ENCODE measurements around the gene PEX26. TPM values are rescaled to one million over a fixed set of nuclear protein-coding genes. Genes with fewer than 3 reads are reported as not detected.
A peak's percentile ranks its signal among the peaks of the same experiment; 100 is the strongest.

The PEX26 gene
- total and polyA plus RNA-seq, 2 of the 13 experiments (the other 11 are each of a cell fraction or from before 2014, with no cell fraction given) = 10.6 to 25.1 TPM

DNA sequence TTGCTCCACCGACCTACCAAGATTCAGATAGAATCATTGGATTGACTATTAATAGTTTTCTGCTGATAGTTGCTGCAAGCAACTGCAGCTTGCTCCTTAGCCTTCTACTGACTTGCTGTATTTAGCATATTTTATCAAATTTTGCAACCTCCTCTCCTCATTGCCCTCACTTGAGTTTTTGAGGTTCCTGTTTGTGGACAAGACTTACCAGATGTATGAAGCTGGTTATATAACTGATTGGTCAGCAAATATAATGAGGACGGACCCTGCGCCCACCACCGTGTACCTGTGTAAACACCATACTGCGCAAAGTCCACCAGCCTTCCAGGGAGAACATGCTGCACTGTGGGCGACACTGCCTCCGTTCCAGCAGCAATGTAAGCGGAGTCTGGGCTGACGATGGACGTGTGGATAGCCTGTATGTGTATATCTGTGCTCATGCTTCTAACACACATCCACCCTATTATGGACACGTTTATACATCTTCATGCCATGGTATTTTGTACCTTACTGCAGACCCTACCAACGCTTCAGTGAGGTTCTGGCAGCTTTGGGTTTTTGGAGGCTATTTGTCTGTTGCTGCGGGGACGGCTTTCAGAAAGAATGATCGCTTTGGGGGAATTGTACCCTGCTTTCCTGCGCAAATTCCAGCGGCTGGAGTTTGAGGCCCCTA lies 70.6 kb downstream of the PEX26 start (continued):
- TF ChIP-seq, protein P1, sequence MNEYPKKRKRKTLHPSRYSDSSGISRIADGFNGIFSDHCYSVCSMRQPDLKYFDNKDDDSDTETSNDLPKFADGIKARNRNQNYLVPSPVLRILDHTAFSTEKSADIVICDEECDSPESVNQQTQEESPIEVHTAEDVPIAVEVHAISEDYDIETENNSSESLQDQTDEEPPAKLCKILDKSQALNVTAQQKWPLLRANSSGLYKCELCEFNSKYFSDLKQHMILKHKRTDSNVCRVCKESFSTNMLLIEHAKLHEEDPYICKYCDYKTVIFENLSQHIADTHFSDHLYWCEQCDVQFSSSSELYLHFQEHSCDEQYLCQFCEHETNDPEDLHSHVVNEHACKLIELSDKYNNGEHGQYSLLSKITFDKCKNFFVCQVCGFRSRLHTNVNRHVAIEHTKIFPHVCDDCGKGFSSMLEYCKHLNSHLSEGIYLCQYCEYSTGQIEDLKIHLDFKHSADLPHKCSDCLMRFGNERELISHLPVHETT (CRISPR knock-in tag; conservative IDR thresholded peaks at IDR 0.05) = 0 out of 2 replicates have a peak, but pooled peaks have one; percentile 49
- no peak for TF ChIP-seq IKZF4 (CRISPR knock-in tag; IDR thresholded peaks at IDR 0.05; ENCODE audit: borderline replicate concordance, low read depth, not compliant biosample characterization)
- peak; percentile 80; the same call in 1 of the 2 replicates for TF ChIP-seq ZNF619 (CRISPR knock-in tag; IDR thresholded peaks at IDR 0.05)
- TF ChIP-seq FOXK2 (IDR thresholded peaks at IDR 0.05) = no peak
- TF ChIP-seq ZNF543 (CRISPR knock-in tag; IDR thresholded peaks at IDR 0.05) = peak; percentile 96
- TF ChIP-seq EP300 (IDR thresholded peaks at IDR 0.05; ENCODE audit: low read depth in 2 of 2, low read length in 2 of 2) = peak; percentile 52 to 84; a peak in 3 of 4 replicates
- TF ChIP-seq EP300 (CRISPR knock-in tag; IDR thresholded peaks at IDR 0.05; ENCODE audit: borderline replicate concordance) = peak; percentile 78
- TF ChIP-seq, protein P2, sequence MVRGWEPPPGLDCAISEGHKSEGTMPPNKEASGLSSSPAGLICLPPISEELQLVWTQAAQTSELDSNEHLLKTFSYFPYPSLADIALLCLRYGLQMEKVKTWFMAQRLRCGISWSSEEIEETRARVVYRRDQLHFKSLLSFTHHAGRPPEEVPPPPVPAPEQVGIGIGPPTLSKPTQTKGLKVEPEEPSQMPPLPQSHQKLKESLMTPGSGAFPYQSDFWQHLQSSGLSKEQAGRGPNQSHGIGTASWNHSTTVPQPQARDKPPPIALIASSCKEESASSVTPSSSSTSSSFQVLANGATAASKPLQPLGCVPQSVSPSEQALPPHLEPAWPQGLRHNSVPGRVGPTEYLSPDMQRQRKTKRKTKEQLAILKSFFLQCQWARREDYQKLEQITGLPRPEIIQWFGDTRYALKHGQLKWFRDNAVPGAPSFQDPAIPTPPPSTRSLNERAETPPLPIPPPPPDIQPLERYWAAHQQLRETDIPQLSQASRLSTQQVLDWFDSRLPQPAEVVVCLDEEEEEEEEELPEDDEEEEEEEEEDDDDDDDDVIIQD (CRISPR knock-in tag; IDR thresholded peaks at IDR 0.05; ENCODE audit: low read depth) = peak; percentile 69; the same call in 1 of the 2 replicates
- TF ChIP-seq, protein P3, sequence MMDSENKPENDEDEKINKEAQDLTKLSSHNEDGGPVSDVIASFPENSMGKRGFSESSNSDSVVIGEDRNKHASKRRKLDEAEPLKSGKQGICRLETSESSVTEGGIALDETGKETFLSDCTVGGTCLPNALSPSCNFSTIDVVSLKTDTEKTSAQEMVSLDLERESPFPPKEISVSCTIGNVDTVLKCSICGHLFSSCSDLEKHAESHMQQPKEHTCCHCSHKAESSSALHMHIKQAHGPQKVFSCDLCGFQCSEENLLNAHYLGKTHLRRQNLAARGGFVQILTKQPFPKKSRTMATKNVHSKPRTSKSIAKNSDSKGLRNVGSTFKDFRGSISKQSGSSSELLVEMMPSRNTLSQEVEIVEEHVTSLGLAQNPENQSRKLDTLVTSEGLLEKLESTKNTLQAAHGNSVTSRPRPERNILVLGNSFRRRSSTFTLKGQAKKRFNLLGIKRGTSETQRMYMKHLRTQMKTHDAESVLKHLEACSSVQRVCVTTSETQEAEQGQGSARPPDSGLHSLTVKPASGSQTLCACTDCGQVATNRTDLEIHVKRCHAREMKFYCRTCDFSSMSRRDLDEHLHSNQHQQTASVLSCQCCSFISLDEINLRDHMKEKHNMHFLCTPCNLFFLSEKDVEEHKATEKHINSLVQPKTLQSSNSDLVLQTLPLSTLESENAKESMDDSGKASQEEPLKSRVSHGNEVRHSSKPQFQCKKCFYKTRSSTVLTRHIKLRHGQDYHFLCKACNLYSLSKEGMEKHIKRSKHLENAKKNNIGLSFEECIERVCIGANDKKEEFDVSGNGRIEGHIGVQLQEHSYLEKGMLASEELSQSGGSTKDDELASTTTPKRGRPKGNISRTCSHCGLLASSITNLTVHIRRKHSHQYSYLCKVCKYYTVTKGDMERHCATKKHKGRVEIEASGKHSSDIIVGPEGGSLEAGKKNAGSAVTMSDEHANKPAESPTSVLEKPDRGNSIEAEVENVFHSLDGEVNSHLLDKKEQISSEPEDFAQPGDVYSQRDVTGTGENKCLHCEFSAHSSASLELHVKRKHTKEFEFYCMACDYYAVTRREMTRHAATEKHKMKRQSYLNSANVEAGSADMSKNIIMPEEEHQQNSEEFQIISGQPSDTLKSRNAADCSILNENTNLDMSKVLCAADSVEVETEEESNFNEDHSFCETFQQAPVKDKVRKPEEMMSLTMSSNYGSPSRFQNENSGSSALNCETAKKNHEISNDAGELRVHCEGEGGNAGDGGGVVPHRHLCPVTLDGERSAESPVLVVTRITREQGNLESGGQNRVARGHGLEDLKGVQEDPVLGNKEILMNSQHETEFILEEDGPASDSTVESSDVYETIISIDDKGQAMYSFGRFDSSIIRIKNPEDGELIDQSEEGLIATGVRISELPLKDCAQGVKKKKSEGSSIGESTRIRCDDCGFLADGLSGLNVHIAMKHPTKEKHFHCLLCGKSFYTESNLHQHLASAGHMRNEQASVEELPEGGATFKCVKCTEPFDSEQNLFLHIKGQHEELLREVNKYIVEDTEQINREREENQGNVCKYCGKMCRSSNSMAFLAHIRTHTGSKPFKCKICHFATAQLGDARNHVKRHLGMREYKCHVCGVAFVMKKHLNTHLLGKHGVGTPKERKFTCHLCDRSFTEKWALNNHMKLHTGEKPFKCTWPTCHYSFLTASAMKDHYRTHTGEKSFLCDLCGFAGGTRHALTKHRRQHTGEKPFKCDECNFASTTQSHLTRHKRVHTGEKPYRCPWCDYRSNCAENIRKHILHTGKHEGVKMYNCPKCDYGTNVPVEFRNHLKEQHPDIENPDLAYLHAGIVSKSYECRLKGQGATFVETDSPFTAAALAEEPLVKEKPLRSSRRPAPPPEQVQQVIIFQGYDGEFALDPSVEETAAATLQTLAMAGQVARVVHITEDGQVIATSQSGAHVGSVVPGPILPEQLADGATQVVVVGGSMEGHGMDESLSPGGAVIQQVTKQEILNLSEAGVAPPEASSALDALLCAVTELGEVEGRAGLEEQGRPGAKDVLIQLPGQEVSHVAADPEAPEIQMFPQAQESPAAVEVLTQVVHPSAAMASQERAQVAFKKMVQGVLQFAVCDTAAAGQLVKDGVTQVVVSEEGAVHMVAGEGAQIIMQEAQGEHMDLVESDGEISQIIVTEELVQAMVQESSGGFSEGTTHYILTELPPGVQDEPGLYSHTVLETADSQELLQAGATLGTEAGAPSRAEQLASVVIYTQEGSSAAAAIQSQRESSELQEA (CRISPR knock-in tag; IDR thresholded peaks at IDR 0.05; ENCODE audit: not compliant biosample characterization) = no peak
- no peak for TF ChIP-seq GABPA (IDR thresholded peaks at IDR 0.05; ENCODE audit: low read depth, low read length)
- TF ChIP-seq GABPA (CRISPR knock-in tag; IDR thresholded peaks at IDR 0.05; ENCODE audit: low read depth) = no peak
- TF ChIP-seq ZNF615 (CRISPR knock-in tag; IDR thresholded peaks at IDR 0.05; ENCODE audit: borderline replicate concordance) = 0 out of 2 replicates have a peak, but pooled peaks have one; percentile 80
- TF ChIP-seq, protein P4, sequence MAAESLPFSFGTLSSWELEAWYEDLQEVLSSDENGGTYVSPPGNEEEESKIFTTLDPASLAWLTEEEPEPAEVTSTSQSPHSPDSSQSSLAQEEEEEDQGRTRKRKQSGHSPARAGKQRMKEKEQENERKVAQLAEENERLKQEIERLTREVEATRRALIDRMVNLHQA (CRISPR knock-in tag; IDR thresholded peaks at IDR 0.05) = no peak
- TF ChIP-seq ZNF572 (CRISPR knock-in tag; IDR thresholded peaks at IDR 0.05) = no peak
- TF ChIP-seq ZNF549 (CRISPR knock-in tag; IDR thresholded peaks at IDR 0.05) = no peak
- TF ChIP-seq, protein P5, sequence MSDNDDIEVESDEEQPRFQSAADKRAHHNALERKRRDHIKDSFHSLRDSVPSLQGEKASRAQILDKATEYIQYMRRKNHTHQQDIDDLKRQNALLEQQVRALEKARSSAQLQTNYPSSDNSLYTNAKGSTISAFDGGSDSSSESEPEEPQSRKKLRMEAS (IDR thresholded peaks at IDR 0.05) = peak; percentile 95
- no peak for TF ChIP-seq CBX2 (IDR thresholded peaks at IDR 0.05; ENCODE audit: low read depth, low read length)
- no peak for TF ChIP-seq CBX2 (CRISPR knock-in tag; IDR thresholded peaks at IDR 0.05; ENCODE audit: low read depth)
- peak; percentile 66; the same call in 1 of the 2 replicates for TF ChIP-seq YEATS2 (CRISPR knock-in tag; IDR thresholded peaks at IDR 0.05; ENCODE audit: borderline replicate concordance)
